Epidermal melanocyte (primary cell): Measurements from ENCODE around the gene RNF141.

Experiments
- DNase-seq: peaks from one replicate; pipeline ENCODE4 v3.0.0; 2011; ENCODE audit warnings: low spot score; ENCODE audit not compliant: insufficient read length

Gene RNF141

GRCh38 chr11:10522921-10523320 lies 18.1 kb downstream of the RNF141 start:
- no peak for DNase-seq

GRCh38 chr11:10522276-10522675 lies 18.7 kb downstream of the RNF141 start:
- DNase-seq = no peak

GRCh38 chr11:10520562-10520961 lies 20.4 kb downstream of the RNF141 start:
- DNase-seq = no peak

- DNase-seq = no peak
Measured at GRCh38 chr11:10519630-10520029, 21.4 kb downstream of the RNF141 start.

- no peak for DNase-seq
Measured at GRCh38 chr11:10518891-10519290, 22.1 kb downstream of the RNF141 start.

GRCh38 chr11:10518123-10518522 lies 22.9 kb downstream of the RNF141 start:
- no peak for DNase-seq

GRCh38 chr11:10515418-10515817 lies 25.6 kb downstream of the RNF141 start:
- no peak for DNase-seq

- DNase-seq = no peak
Measured at GRCh38 chr11:10514709-10515108, 26.3 kb downstream of the RNF141 start.

- no peak for DNase-seq
Measured at GRCh38 chr11:10514202-10514601, 26.8 kb downstream of the RNF141 start.

GRCh38 chr11:10511181-10511621 lies 29.8 kb downstream of the RNF141 start:
- DNase-seq = no peak

- no peak for DNase-seq
Measured at GRCh38 chr11:10506008-10506370, 35.0 kb downstream of the RNF141 start.

DNA sequence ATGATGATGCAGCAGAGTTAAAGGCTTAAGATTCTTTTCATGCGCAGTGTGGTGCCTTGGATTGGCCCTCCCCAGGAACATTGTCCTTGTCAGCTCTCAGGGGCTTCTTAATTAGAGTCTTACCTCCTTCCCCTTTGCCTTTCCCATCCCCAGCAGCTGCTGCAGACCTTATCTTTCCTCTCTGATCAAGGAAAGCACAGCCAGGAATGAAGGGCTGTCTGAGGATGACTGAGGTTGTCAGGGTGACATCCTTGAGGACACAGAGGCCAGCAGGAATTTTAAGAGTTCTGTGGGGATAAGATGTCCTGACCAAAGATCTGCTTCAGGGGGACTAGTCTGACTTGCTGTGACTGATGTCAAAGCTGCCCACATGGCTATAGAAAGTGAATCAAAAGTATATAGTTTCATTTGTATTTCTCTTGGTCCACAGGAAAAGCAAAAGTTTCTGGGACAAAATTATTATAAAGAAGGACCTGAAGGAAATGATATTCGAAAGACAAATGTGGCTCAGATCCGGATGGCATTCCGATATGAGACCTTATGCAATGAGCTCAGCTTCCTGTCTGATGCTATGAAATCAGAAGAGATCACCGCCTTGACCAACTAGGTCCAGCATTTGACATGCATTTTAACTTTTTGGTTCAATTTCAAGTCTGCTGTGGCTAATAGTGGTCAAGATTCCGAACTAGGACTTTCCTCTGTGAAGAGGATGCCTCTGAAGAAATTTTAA lies 35.5 kb downstream of the RNF141 start:
- DNase-seq = no peak

DNA sequence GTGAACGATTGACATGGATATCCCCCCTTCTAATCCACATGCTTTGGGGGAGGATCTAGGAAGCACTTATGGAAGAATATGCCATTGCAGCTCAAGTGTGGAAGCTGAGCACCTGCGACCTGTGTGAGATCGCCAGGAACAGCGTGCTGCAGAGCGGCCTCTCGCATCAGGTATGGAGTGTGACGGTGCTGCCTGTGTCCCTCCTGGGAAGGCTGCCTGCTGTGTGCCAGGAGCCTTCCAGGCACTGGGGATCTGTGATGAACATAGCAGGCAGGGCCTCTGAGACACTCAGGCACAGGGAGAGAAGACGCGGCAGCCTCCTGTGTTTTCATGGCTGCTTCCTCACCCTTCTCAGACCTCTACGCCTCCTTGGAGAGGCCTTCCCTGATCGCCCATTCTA lies 36.5 kb downstream of the RNF141 start:
- no peak for DNase-seq

- no peak for DNase-seq
Measured at GRCh38 chr11:10503777-10504480, 37.1 kb downstream of the RNF141 start.

DNA sequence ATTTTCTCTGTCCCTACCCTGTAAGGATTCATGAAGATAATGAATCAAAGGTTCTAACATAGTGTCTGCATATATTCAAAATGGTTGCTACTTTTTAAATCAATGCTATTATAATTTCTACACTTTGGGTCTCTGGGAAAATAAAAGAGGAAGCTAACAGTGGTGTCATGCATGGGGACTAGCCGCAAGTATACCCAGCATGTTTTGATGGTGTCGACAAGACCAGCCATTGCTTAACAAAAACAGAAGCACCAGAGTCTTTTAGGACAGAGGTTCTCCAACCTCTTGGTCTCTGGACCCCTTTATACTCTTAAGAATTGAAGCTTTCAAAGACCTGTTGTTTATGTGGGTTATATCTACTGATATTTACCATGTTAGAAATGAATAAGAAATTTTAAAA lies 37.8 kb downstream of the RNF141 start:
- DNase-seq = no peak

GRCh38 chr11:10502770-10503169 lies 38.2 kb downstream of the RNF141 start:
- no peak for DNase-seq

DNA sequence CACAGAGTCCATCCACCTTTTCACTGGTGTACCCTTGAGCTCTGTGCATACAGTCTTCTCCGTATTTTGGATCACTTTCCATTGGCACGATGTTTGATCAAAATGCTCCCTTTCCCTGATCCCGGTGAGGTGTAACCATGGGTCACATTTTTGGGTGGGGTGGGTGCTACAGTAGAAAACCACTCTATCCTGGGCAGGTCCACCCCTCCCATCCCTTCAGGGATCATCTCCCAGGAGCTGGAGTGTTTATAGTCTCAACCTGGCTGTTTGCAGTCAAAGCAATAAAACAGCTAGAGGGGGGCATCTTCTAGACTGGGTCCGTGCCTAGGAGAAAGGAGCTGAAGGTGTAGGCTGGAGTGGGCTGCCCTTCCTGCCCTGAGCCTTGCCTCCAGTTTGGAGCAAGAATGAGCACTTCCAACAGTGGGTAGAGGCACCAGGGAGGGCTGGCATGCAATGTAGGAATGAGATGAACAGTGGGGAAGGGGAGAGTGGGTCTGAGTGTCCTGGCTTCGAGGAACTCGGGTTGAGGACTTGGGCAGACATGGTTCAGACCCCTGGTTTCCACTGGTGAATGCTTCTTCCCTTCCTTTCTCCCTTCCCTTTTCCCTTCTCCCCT lies 38.8 kb downstream of the RNF141 start:
- no peak for DNase-seq

GRCh38 chr11:10500757-10501684 lies 40.0 kb downstream of the RNF141 start:
- no peak for DNase-seq

- DNase-seq = no peak
Measured at GRCh38 chr11:10499874-10500601, 40.9 kb downstream of the RNF141 start.

GRCh38 chr11:10499452-10499851 lies 41.5 kb downstream of the RNF141 start:
- no peak for DNase-seq
